DND-41 (cell line): ENCODE data around the gene ANKMY1.

Experiments used
- ATAC-seq: fragments of 200-7000 bp; cut with Tn5 transposase; 3 replicates; pipeline ENCODE4 v1.9.1; 2021; ENCODE audit warnings: low read depth; ENCODE audit not compliant: insufficient read depth
- DNase-seq: peaks from one replicate; pipeline ENCODE4 v3.0.0-alpha.2; 2020
- H2AFZ ChIP-seq: 2 replicates; pipeline ENCODE4 v1.6.0; 2012; ENCODE audit warnings: low read depth, low read length
- H3K27ac ChIP-seq: 2 replicates; pipeline ENCODE4 v1.5.1; 2012; ENCODE audit warnings: low read length, inconsistent platforms
- H3K27me3 ChIP-seq: fragments of 200-600 bp; sonication (generic); 2 replicates; pipeline ENCODE4 v1.6.0; 2012; ENCODE audit warnings: low read length, mild to moderate bottlenecking, inconsistent platforms; ENCODE audit not compliant: insufficient read depth, poor library complexity
- H3K36me3 ChIP-seq: 2 replicates; pipeline ENCODE4 v1.5.1; 2012; ENCODE audit warnings: low read length, inconsistent platforms; ENCODE audit not compliant: insufficient read depth
- H3K4me1 ChIP-seq: 2 replicates; pipeline ENCODE4 v1.5.1; 2012; ENCODE audit warnings: mild to moderate bottlenecking, low read length; ENCODE audit not compliant: insufficient read depth
- H3K4me2 ChIP-seq: 2 replicates; pipeline ENCODE4 v1.6.0; 2012; ENCODE audit warnings: mild to moderate bottlenecking, moderate library complexity, low read length, inconsistent platforms; ENCODE audit not compliant: insufficient read depth
- H3K4me3 ChIP-seq, 2 experiments: fragments of 200-600 bp in 1 of 2; shearing (Covaris generic) in 1 of 2; 2 replicates each; pipeline ENCODE4 v1.5.1; 2012 to 2016; ENCODE audit warnings: inconsistent platforms in 2 of 2, low read length in 2 of 2, mild to moderate bottlenecking in 2 of 2, low read depth in 1 of 2, moderate library complexity in 1 of 2
- H3K79me2 ChIP-seq: 2 replicates; pipeline ENCODE4 v1.6.0; 2012; ENCODE audit warnings: low read length, inconsistent platforms; ENCODE audit not compliant: insufficient read depth
- H3K9ac ChIP-seq: 2 replicates; pipeline ENCODE4 v1.6.0; 2012; ENCODE audit warnings: low read depth, mild to moderate bottlenecking, inconsistent platforms, low read length, moderate library complexity
- H3K9me3 ChIP-seq: 2 replicates; pipeline ENCODE4 v1.5.1; 2012; ENCODE audit warnings: low read length, moderate library complexity, mild to moderate bottlenecking, inconsistent platforms; ENCODE audit not compliant: insufficient read depth, severe bottlenecking
- H4K20me1 ChIP-seq: 2 replicates; pipeline ENCODE4 v1.6.0; 2012; ENCODE audit warnings: low read length; ENCODE audit not compliant: insufficient read depth
- CTCF ChIP-seq: IDR thresholded peaks from 2 replicates; pipeline ENCODE4 v1.5.1; 2012; ENCODE audit warnings: borderline replicate concordance, low read length, moderate library complexity, mild to moderate bottlenecking; ENCODE audit not compliant: poor library complexity, severe bottlenecking; ENCODE audit errors: extremely low read depth
- EZH2 ChIP-seq: IDR thresholded peaks from 3 replicates; pipeline ENCODE4 v1.6.1; 2012; ENCODE audit warnings: borderline replicate concordance, low read depth, mild to moderate bottlenecking, moderate library complexity, low read length, inconsistent platforms; ENCODE audit not compliant: severe bottlenecking

ANKMY1 gene

GRCh38 chr2:240528406-240529040 is 29.3 kb downstream of the ANKMY1 start:
- Histone ChIP-seq H3K4me1 (no peaks in the 10 kb centered on the region), H3K4me2 (no peak overlapping the region), H3K4me3 (no peak overlapping the region), H3K79me2 (no peaks in the 10 kb centered on the region), H3K36me3 (peaks cover 86% of the 10 kb centered on the region), H4K20me1 (no peaks in the 10 kb centered on the region), H3K27ac (no peak overlapping the region), H2AFZ (no peak overlapping the region), H3K9ac (no peak overlapping the region), H3K27me3 (no peaks in the 10 kb centered on the region), H3K9me3 (peaks cover 64% of the 10 kb centered on the region)
- DNase-seq = no peak
- no peak for ATAC-seq
- TF ChIP-seq CTCF (no peak), EZH2 (no peak)

GRCh38 chr2:240527153-240527750 is 30.5 kb downstream of the ANKMY1 start:
- no peak overlapping the region for H3K9ac ChIP-seq
- H3K4me3 ChIP-seq = no peak overlapping the region
- H3K4me2 ChIP-seq = no peak overlapping the region
- no peaks in the 10 kb centered on the region for H3K79me2 ChIP-seq
- peaks cover 93% of the 10 kb centered on the region for H3K36me3 ChIP-seq
- H3K27me3 ChIP-seq = no peaks in the 10 kb centered on the region
- no peaks in the 10 kb centered on the region for H3K4me1 ChIP-seq
- DNase-seq (no peak), ATAC-seq (no peak)
- H3K9me3 ChIP-seq = peaks cover 57% of the 10 kb centered on the region
- no peak overlapping the region for H2AFZ ChIP-seq
- no peaks in the 10 kb centered on the region for H4K20me1 ChIP-seq
- no peak for TF ChIP-seq CTCF
- no peak for TF ChIP-seq EZH2
- H3K27ac ChIP-seq = no peak overlapping the region

GRCh38 chr2:240526521-240526920 is 31.3 kb downstream of the ANKMY1 start:
- H3K9me3 ChIP-seq = peaks cover 50% of the 10 kb centered on the region
- H3K4me3 ChIP-seq = no peak overlapping the region
- H3K4me2 ChIP-seq = no peak overlapping the region
- no peak overlapping the region for H3K27ac ChIP-seq
- no peaks in the 10 kb centered on the region for H3K79me2 ChIP-seq
- ATAC-seq (no peak), DNase-seq (no peak)
- no peaks in the 10 kb centered on the region for H3K4me1 ChIP-seq
- no peak for TF ChIP-seq CTCF
- TF ChIP-seq EZH2 = no peak
- H3K27me3 ChIP-seq = no peaks in the 10 kb centered on the region
- H2AFZ ChIP-seq = no peak overlapping the region
- H3K36me3 ChIP-seq = peaks cover 89% of the 10 kb centered on the region
- H4K20me1 ChIP-seq = no peaks in the 10 kb centered on the region
- no peak overlapping the region for H3K9ac ChIP-seq

GRCh38 chr2:240525802-240526201 is 32.0 kb downstream of the ANKMY1 start:
- Histone ChIP-seq H3K36me3 (peaks cover 83% of the 10 kb centered on the region), H3K27me3 (no peaks in the 10 kb centered on the region), H3K4me1 (no peaks in the 10 kb centered on the region), H3K4me2 (no peak overlapping the region), H2AFZ (no peak overlapping the region), H3K9me3 (peaks cover 43% of the 10 kb centered on the region), H4K20me1 (no peaks in the 10 kb centered on the region), H3K4me3 (no peak overlapping the region), H3K27ac (no peak overlapping the region), H3K79me2 (no peaks in the 10 kb centered on the region), H3K9ac (no peak overlapping the region)
- no peak for DNase-seq
- ATAC-seq = no peak
- TF ChIP-seq EZH2 (no peak), CTCF (no peak)
